ENCODE measurements around the gene DTNBP1. TPM values are rescaled to one million over a fixed set of nuclear protein-coding genes. Genes with fewer than 3 reads are reported as not detected.
"Not testable (repeated sequence)": the region's sequence is repeated elsewhere in the genome, so short reads cannot be mapped to it uniquely, and the experiment has no call there.

Gene DTNBP1
- total and polyA plus RNA-seq, 3 donors from 2014 or later, result 21.8 to 25.4 (median 22.6) TPM

GRCh38 chr6:15672291-15672690, 9.5 kb upstream of the DTNBP1 start:
- Histone ChIP-seq H3K27ac (no peak overlapping the region), H3K27me3 (no peaks in the 10 kb centered on the region), H3K9me3 (no peaks in the 10 kb centered on the region), H3K4me3 (no peak overlapping the region), H3K36me3 (ENCODE audit: low read depth, missing control alignments) (no peaks in the 10 kb centered on the region), H3K4me1 (peaks cover 6% of the 10 kb centered on the region)
- intact Hi-C loops (cut with DNase I; ENCODE audit: low total_unique reads), result no loop called here
- no peak for TF ChIP-seq CTCF (IDR thresholded peaks at IDR 0.05)
- TF ChIP-seq POLR2A (IDR thresholded peaks at IDR 0.05), result no peak
- 100% methylated on average over 1 of the region's 1 CpG for WGBS, 2 donors
- DNase-seq, result no peak

- Histone ChIP-seq H3K27ac (no peak overlapping the region), H3K36me3 (ENCODE audit: low read depth, missing control alignments) (no peaks in the 10 kb centered on the region), H3K4me1 (no peaks in the 10 kb centered on the region), H3K27me3 (no peaks in the 10 kb centered on the region), H3K9me3 (no peaks in the 10 kb centered on the region), H3K4me3 (no peak overlapping the region)
- intact Hi-C loops (cut with DNase I; ENCODE audit: low total_unique reads), result no loop called here
- 73 to 79% methylated on average over 2 of the region's 2 CpGs for WGBS, 2 donors
- DNase-seq, result no peak
- TF ChIP-seq CTCF (IDR thresholded peaks at IDR 0.05) (no peak), POLR2A (IDR thresholded peaks at IDR 0.05) (no peak)
These were observed 6.1 kb upstream of the DTNBP1 start for GRCh38 chr6:15668918-15669317.

DNA sequence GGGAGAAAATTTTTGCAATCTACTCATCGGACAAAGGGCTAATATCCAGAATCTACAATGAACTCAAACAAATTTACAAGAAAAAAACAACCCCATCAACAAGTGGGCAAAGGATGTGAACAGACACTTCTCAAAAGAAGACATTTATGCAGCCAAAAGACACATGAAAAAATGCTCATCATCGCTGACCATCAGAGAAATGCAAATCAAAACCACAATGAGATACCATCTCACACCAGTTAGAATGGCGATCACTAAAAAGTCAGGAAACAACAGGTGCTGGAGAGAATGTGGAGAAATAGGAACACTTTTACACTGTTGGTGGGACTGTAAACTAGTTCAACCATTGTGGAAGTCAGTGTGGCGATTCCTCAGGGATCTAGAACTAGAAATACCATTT, 4.1 kb upstream of the DTNBP1 start:
- H3K27me3 ChIP-seq; H3K9me3 ChIP-seq; H3K27ac ChIP-seq; H3K4me1 ChIP-seq; DNase-seq; H3K36me3 ChIP-seq (ENCODE audit: low read depth, missing control alignments); intact Hi-C loops (cut with DNase I; ENCODE audit: low total_unique reads); H3K4me3 ChIP-seq: not testable (repeated sequence)
- WGBS, 2 donors, result 77 to 95% methylated on average over 2 to 3 of the region's 4 CpGs

DNA sequence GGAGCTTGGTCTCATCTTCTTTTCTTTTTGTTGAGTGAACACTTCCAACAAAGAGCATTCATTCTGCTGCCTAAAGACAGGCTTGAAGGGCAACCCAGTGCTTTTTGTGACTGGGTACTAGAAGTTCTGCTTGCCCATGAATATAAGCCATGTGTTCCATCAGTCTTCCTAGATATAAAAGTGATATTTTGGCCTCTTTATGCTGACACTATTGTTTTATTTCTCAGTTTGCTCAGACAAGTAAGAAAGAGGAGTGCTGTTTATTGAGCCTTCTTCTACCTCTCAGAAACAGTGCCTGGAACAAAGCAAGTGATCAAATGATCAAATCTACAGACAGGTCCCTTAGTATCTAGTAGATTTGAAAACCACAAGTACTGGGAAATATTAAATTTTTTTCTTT, 2.4 kb upstream of the DTNBP1 start:
- Histone ChIP-seq H3K9me3 (no peaks in the 10 kb centered on the region), H3K4me1 (peaks cover 5% of the 10 kb centered on the region), H3K36me3 (ENCODE audit: low read depth, missing control alignments) (no peaks in the 10 kb centered on the region), H3K27me3 (no peaks in the 10 kb centered on the region), H3K27ac (no peak overlapping the region), H3K4me3 (no peak overlapping the region)
- DNase-seq, result no peak
- no peak for TF ChIP-seq POLR2A (IDR thresholded peaks at IDR 0.05)
- TF ChIP-seq CTCF (IDR thresholded peaks at IDR 0.05), result no peak
- intact Hi-C loops (cut with DNase I; ENCODE audit: low total_unique reads), result no loop called here

DNA sequence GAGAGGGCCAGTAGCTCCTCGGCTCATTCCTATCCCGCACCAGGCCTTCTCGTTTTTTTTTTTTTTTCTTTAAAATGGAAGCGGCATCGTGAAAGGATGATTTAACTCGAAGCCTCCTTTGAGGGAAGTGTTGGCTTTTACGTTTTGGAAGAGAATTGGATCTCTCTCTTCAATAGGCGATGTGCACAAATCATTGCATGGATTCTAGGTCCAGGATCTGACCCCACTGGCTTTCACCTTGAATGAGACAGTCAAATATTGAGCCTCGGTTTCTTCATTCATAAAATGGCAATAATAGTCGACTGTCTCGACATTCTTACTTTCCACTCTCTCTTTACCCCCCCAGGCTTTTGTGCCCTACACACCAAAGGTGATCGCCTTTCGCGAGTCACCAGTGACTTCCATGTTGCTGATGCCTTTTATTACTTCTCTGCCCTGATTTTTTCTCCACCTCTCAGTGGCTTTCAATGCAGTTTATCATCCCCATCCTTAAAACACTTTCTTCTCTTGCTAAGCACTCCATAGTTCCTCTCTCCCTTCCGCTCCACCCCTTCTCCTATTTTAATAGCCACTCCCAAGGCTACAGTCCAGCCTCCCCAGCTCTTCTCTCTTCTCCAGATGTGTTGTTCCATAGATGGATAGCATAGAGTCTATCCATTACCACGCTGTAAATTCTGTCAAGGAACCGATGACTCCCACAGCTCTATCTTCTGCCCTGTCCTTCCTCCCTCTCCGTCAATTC, 473 bp upstream of the DTNBP1 start:
- H3K36me3 ChIP-seq (ENCODE audit: low read depth, missing control alignments), result no peaks in the 10 kb centered on the region
- no peaks in the 10 kb centered on the region for H3K9me3 ChIP-seq

More for the DNA sequence above, 473 bp upstream of the DTNBP1 start:
- no peaks in the 10 kb centered on the region for H3K27me3 ChIP-seq
- no peak for DNase-seq
- H3K4me1 ChIP-seq, result peaks cover 5% of the 10 kb centered on the region
- TF ChIP-seq CTCF (IDR thresholded peaks at IDR 0.05) (no peak), POLR2A (IDR thresholded peaks at IDR 0.05) (no peak)
- H3K27ac ChIP-seq, result peak overlapping the region in 1 of 2 donors; percentile 81
- peak overlapping the region; percentile 80 to 83 for H3K4me3 ChIP-seq
- intact Hi-C loops (cut with DNase I; ENCODE audit: low total_unique reads), result no loop called here
- whole genome bisulfite sequencing, 2 donors, result 30 to 32% methylated on average over 18 of the region's 18 CpGs

All from testis (tissue), 3 donors.